ENCODE measurements around the gene HOXD13.

- no peak for TF ChIP-seq SIN3A (IDR thresholded peaks at IDR 0.05; ENCODE audit: borderline replicate concordance, insufficient read depth, low read length)
- no peak for TF ChIP-seq REST (IDR thresholded peaks at IDR 0.05; ENCODE audit: insufficient read depth in 1 of 2, low read depth in 2 of 2, low read length in 2 of 2)
- no peak for TF ChIP-seq POLR2AphosphoS5 (IDR thresholded peaks at IDR 0.05; ENCODE audit: low read depth, low read length)
Observed at GRCh38 chr2:176139661-176140512, 47.4 kb downstream of the HOXD13 start.

Measured in PFSK-1 (cell line).